ENCODE measurements around the gene ADRB1.

The ADRB1 gene

GRCh38 chr10:114052255-114052654, 8.6 kb downstream of the ADRB1 start:
- no peak for TF ChIP-seq CTCF (IDR thresholded peaks at IDR 0.05; ENCODE audit: insufficient read depth, missing control alignments)
- FAIRE-seq, result no peak
- no peak for DNase-seq (ENCODE audit: insufficient read length, low spot score)

GRCh38 chr10:114053946-114054345, 10.3 kb downstream of the ADRB1 start:
- no peak for TF ChIP-seq CTCF (IDR thresholded peaks at IDR 0.05; ENCODE audit: insufficient read depth, missing control alignments)
- DNase-seq (ENCODE audit: insufficient read length, low spot score) (no peak), FAIRE-seq (no peak)

- no peak for DNase-seq (ENCODE audit: insufficient read length, low spot score)
- no peak for TF ChIP-seq CTCF (IDR thresholded peaks at IDR 0.05; ENCODE audit: insufficient read depth, missing control alignments)
- no peak for FAIRE-seq
Observed at GRCh38 chr10:114057855-114058254, 14.2 kb downstream of the ADRB1 start.

GRCh38 chr10:114058297-114058696, 14.6 kb downstream of the ADRB1 start:
- no peak for TF ChIP-seq CTCF (IDR thresholded peaks at IDR 0.05; ENCODE audit: insufficient read depth, missing control alignments)
- DNase-seq (ENCODE audit: insufficient read length, low spot score), result no peak
- FAIRE-seq, result no peak

GRCh38 chr10:114059561-114059960, 15.9 kb downstream of the ADRB1 start:
- no peak for FAIRE-seq
- DNase-seq (ENCODE audit: insufficient read length, low spot score), result no peak
- TF ChIP-seq CTCF (IDR thresholded peaks at IDR 0.05; ENCODE audit: insufficient read depth, missing control alignments), result no peak

GRCh38 chr10:114060456-114060855, 16.8 kb downstream of the ADRB1 start:
- no peak for TF ChIP-seq CTCF (IDR thresholded peaks at IDR 0.05; ENCODE audit: insufficient read depth, missing control alignments)
- DNase-seq (ENCODE audit: insufficient read length, low spot score), result no peak
- FAIRE-seq, result no peak

GRCh38 chr10:114061148-114061547, 17.5 kb downstream of the ADRB1 start:
- DNase-seq (ENCODE audit: insufficient read length, low spot score), result no peak
- FAIRE-seq, result no peak
- no peak for TF ChIP-seq CTCF (IDR thresholded peaks at IDR 0.05; ENCODE audit: insufficient read depth, missing control alignments)

Data from D721Med (cell line).